IMR-90 (cell line): ENCODE measurements around the gene HAS3. TPM values are rescaled to one million over a fixed set of nuclear protein-coding genes. Genes with fewer than 3 reads are reported as not detected.

Source experiments
- ATAC-seq: fragments of 200-7000 bp; cut with Tn5 transposase; 2 replicates; pipeline ENCODE4 v1.9.1; 2020; ENCODE audit warnings: low read depth, mild to moderate bottlenecking, moderate library complexity
- Bru-seq: library from RNA; stranded (reverse); fragments of 400-500 nt; gene quantifications from one replicate; lab custom pipeline; 2021; lab: Mats Ljungman, UMichigan
- BruChase-seq, 2 experiments: library from RNA; stranded (reverse); fragments of 400-500 nt; gene quantifications; one replicate each; lab custom pipeline; 2021; lab: Mats Ljungman, UMichigan
- BruUV-seq: library from RNA; stranded (reverse); fragments of 400-500 nt; replicated peaks from 2 replicates; lab custom pipeline; 2021; lab: Mats Ljungman, UMichigan
- CTCF ChIA-PET: fragments of 300-600 bp; formaldehyde crosslinking; extraction: SDS; loops from one replicate; lab custom pipeline; 2021; ENCODE audit warnings: antibody characterized with exemption; lab: Yijun Ruan, JAX
- POLR2A ChIA-PET: fragments of 300-600 bp; sonication (Branson Sonifier 250); formaldehyde crosslinking; loops from one replicate; lab custom pipeline; 2022; ENCODE audit warnings: antibody characterized with exemption; ENCODE audit not compliant: unreplicated experiment; lab: Charles Lee
- DNase-seq: peaks from one replicate; pipeline ENCODE4 v3.0.0; 2013
- H2AFZ ChIP-seq: replicated peaks from 2 replicates; pipeline ENCODE3; 2013; ENCODE audit warnings: low read length, mild to moderate bottlenecking; ENCODE audit not compliant: poor library complexity
- H2AK5ac ChIP-seq: 2 replicates; pipeline ENCODE4 v1.6.1; 2013; ENCODE audit warnings: low read depth, low read length, inconsistent platforms
- H2AK9ac ChIP-seq: replicated peaks from 2 replicates; pipeline ENCODE3; 2013; ENCODE audit warnings: mild to moderate bottlenecking, low read depth, low read length, moderate library complexity; ENCODE audit not compliant: poor library complexity
- H2BK120ac ChIP-seq: 2 replicates; pipeline ENCODE4 v1.6.1; 2013; ENCODE audit warnings: low read depth, low read length, inconsistent platforms
- H2BK15ac ChIP-seq: 3 replicates; pipeline ENCODE4 v1.6.1; 2013; ENCODE audit warnings: low read depth, low read length, inconsistent platforms
- H2BK20ac ChIP-seq: 2 replicates; pipeline ENCODE4 v1.6.1; 2013; ENCODE audit warnings: low read depth, mild to moderate bottlenecking, inconsistent platforms, low read length, moderate library complexity
- H2BK5ac ChIP-seq: 2 replicates; pipeline ENCODE4 v1.6.1; 2013; ENCODE audit warnings: mild to moderate bottlenecking, low read depth, low read length, inconsistent platforms; ENCODE audit not compliant: poor library complexity, severe bottlenecking
- H3K14ac ChIP-seq: replicated peaks from 2 replicates; pipeline ENCODE4 v1.6.1; 2013; ENCODE audit warnings: low read depth, low read length, inconsistent platforms
- H3K18ac ChIP-seq: 2 replicates; pipeline ENCODE4 v1.6.1; 2013; ENCODE audit warnings: low read depth, low read length, control low read depth
- H3K23ac ChIP-seq: 2 replicates; pipeline ENCODE4 v1.6.1; 2013; ENCODE audit warnings: low read depth, low read length, inconsistent platforms
- H3K27ac ChIP-seq: 2 replicates; pipeline ENCODE4 v1.5.1; 2013; ENCODE audit warnings: mild to moderate bottlenecking, control low read depth, low read length; ENCODE audit not compliant: insufficient read depth
- H3K27me3 ChIP-seq: 2 replicates; pipeline ENCODE4 v1.6.1; 2013; ENCODE audit warnings: low read length; ENCODE audit not compliant: control insufficient read depth, insufficient read depth
- H3K36me3 ChIP-seq: 2 replicates; pipeline ENCODE4 v1.6.1; 2013; ENCODE audit warnings: low read length, mixed read lengths; ENCODE audit not compliant: control insufficient read depth, insufficient read depth
- H3K4ac ChIP-seq: 2 replicates; pipeline ENCODE4 v1.6.1; 2013; ENCODE audit warnings: low read depth, low read length, inconsistent platforms
- H3K4me1 ChIP-seq: 2 replicates; pipeline ENCODE4 v1.6.1; 2013; ENCODE audit warnings: low read length, mixed read lengths; ENCODE audit not compliant: control insufficient read depth, insufficient read depth
- H3K4me2 ChIP-seq: 2 replicates; pipeline ENCODE4 v1.6.1; 2013; ENCODE audit warnings: low read depth, mild to moderate bottlenecking, control low read depth, low read length, moderate library complexity
- H3K4me3 ChIP-seq: 2 replicates; pipeline ENCODE4 v1.5.1; 2013; ENCODE audit warnings: low read depth, mild to moderate bottlenecking, control low read depth, low read length, moderate library complexity; ENCODE audit not compliant: insufficient read depth
- H3K56ac ChIP-seq: 2 replicates; pipeline ENCODE4 v1.6.1; 2013; ENCODE audit warnings: low read length, inconsistent platforms; ENCODE audit not compliant: insufficient read depth; ENCODE audit errors: extremely low read depth
- H3K79me1 ChIP-seq, 2 experiments: 2 replicates each; pipeline ENCODE4 v1.6.1; 2013; ENCODE audit warnings: low read length in 2 of 2, inconsistent platforms in 1 of 2, low read depth in 1 of 2
- H3K9ac ChIP-seq: 2 replicates; pipeline ENCODE4 v1.6.1; 2013; ENCODE audit warnings: low read depth, low read length, control low read depth
- H3K9me1 ChIP-seq: 2 replicates; pipeline ENCODE4 v1.6.1; 2013; ENCODE audit warnings: low read length, inconsistent platforms; ENCODE audit not compliant: insufficient read depth
- H3K9me3 ChIP-seq: 2 replicates; pipeline ENCODE4 v1.6.1; 2013; ENCODE audit warnings: low read length; ENCODE audit not compliant: control insufficient read depth, insufficient read depth
- H4K20me1 ChIP-seq: 2 replicates; pipeline ENCODE4 v1.6.1; 2013; ENCODE audit warnings: low read length, inconsistent platforms; ENCODE audit not compliant: insufficient read depth
- H4K5ac ChIP-seq: 2 replicates; pipeline ENCODE4 v1.6.1; 2013; ENCODE audit warnings: mild to moderate bottlenecking, low read depth, low read length, control low read depth
- H4K8ac ChIP-seq, 2 experiments: 2 replicates each; pipeline ENCODE4 v1.6.1; 2013; ENCODE audit warnings: low read depth in 2 of 2, low read length in 2 of 2, control low read depth in 1 of 2, inconsistent platforms in 1 of 2
- H4K91ac ChIP-seq: 2 replicates; pipeline ENCODE4 v1.6.1; 2013; ENCODE audit warnings: low read depth, low read length, inconsistent platforms; ENCODE audit not compliant: insufficient read depth
- CTCF ChIP-seq: conservative IDR thresholded peaks from 2 replicates; pipeline ENCODE4 v1.5.1; 2012; ENCODE audit warnings: mild to moderate bottlenecking, low read depth, low read length, improper control_type of control experiment
- POLR2A ChIP-seq: IDR thresholded peaks from 2 replicates; pipeline ENCODE4 v1.6.1; 2012; ENCODE audit warnings: mild to moderate bottlenecking, low read depth, low read length
- RAD21 ChIP-seq: IDR thresholded peaks from 2 replicates; pipeline ENCODE4 v1.6.1; 2012; ENCODE audit warnings: low read length, improper control_type of control experiment
- RFX5 ChIP-seq: IDR thresholded peaks from 2 replicates; pipeline ENCODE4 v1.8.0; 2012; ENCODE audit warnings: low read depth, mild to moderate bottlenecking, low read length, moderate library complexity
- SMC3 ChIP-seq: fragments of 150-350 bp; IDR thresholded peaks from 2 replicates; pipeline ENCODE4 v1.6.1; 2016; ENCODE audit warnings: low read depth, mild to moderate bottlenecking, antibody characterized with exemption, low read length, moderate library complexity
- WGBS, 2 experiments: methylation state at CpG; one replicate each; pipeline versions ENCODE4 v1.1.5 to v1.1.7; 2013; ENCODE audit warnings: missing lambda C conversion rate in 2 of 2; ENCODE audit not compliant: insufficient read length in 1 of 2; ENCODE audit errors: extremely low coverage in 2 of 2; 5-methylcytosine and 5-hydroxymethylcytosine counted together
- dilution Hi-C: fragments of 300-500 bp; cut with HindIII; formaldehyde crosslinking; loops from one replicate; pipeline ENCODE4 v1.14.3; 2018; ENCODE audit warnings: low sequenced_read_pairs; ENCODE audit not compliant: unreplicated experiment
- in situ Hi-C: fragments of 300-500 bp; cut with MboI; formaldehyde crosslinking; loops from 3 replicates; pipeline ENCODE4 v1.14.3; 2019; ENCODE audit warnings: low sequenced_read_pairs, inconsistent platforms, mixed read lengths
- intact Hi-C: fragments of 100-400 bp; cut with micrococcal nuclease; formaldehyde crosslinking; loops from 2 replicates; pipeline ENCODE4 v1.10.0; 2022
- long read RNA-seq: library from polyadenylated mRNA; unstranded; transcript quantifications from one replicate; pipeline ENCODE4 v2.0.0, GENCODE V29; 2021; ENCODE audit not compliant: unreplicated experiment
- polyA plus RNA-seq, 3 experiments: library from polyadenylated mRNA; depleted of rRNA; stranded (reverse); fragments of >200 nt; gene quantifications; 2 replicates each; pipeline ENCODE4 v1.2.3, GENCODE V29; 2012; ENCODE audit warnings: low replicate concordance in 1 of 3
- total RNA-seq: library from RNA; depleted of rRNA; stranded (reverse); fragments of >200 nt; gene quantifications from 2 replicates; pipeline ENCODE4 v1.2.3, GENCODE V29; 2012; rRNA removed

The HAS3 gene
- total RNA-seq (0.28 and 0.36 TPM in 2 replicates), polyA plus RNA-seq (2012; rRNA removed) (0.73 and 0.97 TPM in 2 replicates), Bru-seq, nascent RNA (percentile 44 among the genes with signal in this experiment), BruChase-seq, experiment 1, labeled RNA remaining after a 6-hour chase (percentile 40 among the genes with signal in this experiment), BruChase-seq, experiment 2, labeled RNA remaining after a 2-hour chase (percentile 47 among the genes with signal in this experiment)
- 0.37 and 0.90 TPM in 2 replicates for polyA plus RNA-seq (2012; cell fraction: cytosol; rRNA removed)
- 2.4 and 3.3 TPM in 2 replicates for polyA plus RNA-seq (2012; cell fraction: nucleus; rRNA removed; ENCODE audit: low replicate concordance)
- long read RNA-seq, result 0 reads

GRCh38 chr16:69105501-69106361 lies at the start of gene HAS3:
Gene HAS3, plus strand, starts transcription at chr16:69105653. Its CDS starts 3,743 bp downstream, at chr16:69109396.
- peak; percentile 48 for DNase-seq
- 3% methylated on average over 42 of the region's 80 CpGs; no CpG with 5 or more reads in 1 of the 2 experiments for WGBS, 2 experiments

More at GRCh38 chr16:69105501-69106361, at the start of gene HAS3:
- Histone ChIP-seq H2BK120ac (no peak within 1 kb of the TSS), H3K14ac (no peak within 1 kb of the TSS; the same call in 1 of the 2 replicates), H3K18ac (no peak within 1 kb of the TSS), H3K4me1 (peaks cover 7% of the 10 kb centered on the region; the same call in 1 of the 2 replicates), H2AK9ac (peak within 1 kb of the TSS; percentile 81), H4K20me1 (peaks cover 16% of the 10 kb centered on the region), H3K9ac (no peak within 1 kb of the TSS; the same call in 1 of the 2 replicates), H3K4me3 (peak within 1 kb of the TSS; percentile 60), H2BK15ac (no peak within 1 kb of the TSS), H4K91ac (0 out of 2 replicates have a peak within 1 kb of the TSS, but pooled peaks have one; percentile 10), H3K36me3 (peaks cover 9% of the 10 kb centered on the region; the same call in 1 of the 2 replicates), H3K4me2 (peak within 1 kb of the TSS; percentile 93), H4K8ac (no peak within 1 kb of the TSS), H3K4ac (no peak within 1 kb of the TSS), H2AFZ (peak within 1 kb of the TSS; percentile 89), H3K27me3 (no peaks in the 10 kb centered on the region), H3K9me1 (peaks cover 3% of the 10 kb centered on the region), H3K27ac (no peak within 1 kb of the TSS), H2BK20ac (no peak within 1 kb of the TSS), H3K23ac (peak within 1 kb of the TSS; percentile 41), H3K56ac (no peak within 1 kb of the TSS), H2AK5ac (peak within 1 kb of the TSS; percentile 40; the same call in 1 of the 2 replicates), H3K79me1 (no peaks in the 10 kb centered on the region; a peak in 1 of 4 replicates), H3K9me3 (no peaks in the 10 kb centered on the region), H4K5ac (no peak within 1 kb of the TSS), H2BK5ac (no peak within 1 kb of the TSS)
- BruUV-seq, result no TSS peak
- POLR2A ChIA-PET, result no interaction called here
- TF ChIP-seq SMC3 (0 out of 2 replicates have a peak, but pooled peaks have one; percentile 19), RAD21 (peak; percentile 41), RFX5 (no peak), POLR2A (peak; percentile 62), CTCF (peak; percentile 36)
- intact Hi-C loops (loop anchor here (1.0 kb wide), 1 partner anchor 203 kb away; no protein-coding TSS in a partner anchor), dilution Hi-C loops (no loop called here), in situ Hi-C loops (no loop called here)
- CTCF ChIA-PET, result interaction anchor here (0.6 to 1.3 kb wide), 4 partner anchors 203 to 260 kb away, joined by 3 to 7 read pairs (median 4); no protein-coding TSS in a partner anchor
- ATAC-seq, result peak; percentile 90
